ENCODE measurements around the gene HIBADH.

DNA sequence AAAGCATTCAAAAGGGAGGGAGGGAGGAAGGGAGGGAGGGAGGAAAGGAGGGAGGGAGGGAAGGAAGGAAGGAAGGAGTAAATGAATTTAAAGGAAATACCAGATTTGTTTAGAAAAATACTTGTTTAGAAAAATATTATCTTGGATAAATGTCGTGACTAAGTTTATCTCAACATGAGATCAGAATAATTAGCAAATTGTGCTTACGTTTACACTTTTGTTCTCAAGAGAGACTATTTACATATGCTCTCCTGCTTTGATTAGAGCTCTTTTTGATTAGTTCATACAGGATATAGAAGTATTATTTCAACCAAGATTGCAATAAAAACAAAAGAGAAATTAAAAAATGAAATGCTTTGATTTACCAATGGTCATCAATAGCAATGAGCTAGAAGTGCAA lies 186.2 kb downstream of the HIBADH start:
- TF ChIP-seq CSDC2 (CRISPR knock-in tag; IDR thresholded peaks at IDR 0.05) (no peak), ZC3H10 (CRISPR knock-in tag; IDR thresholded peaks at IDR 0.05) (no peak), ZNF8 (CRISPR knock-in tag; IDR thresholded peaks at IDR 0.05) (no peak), BACH2 (CRISPR knock-in tag; IDR thresholded peaks at IDR 0.05; ENCODE audit: borderline replicate concordance) (no peak), ARNTL (CRISPR knock-in tag; IDR thresholded peaks at IDR 0.05; ENCODE audit: borderline replicate concordance, low read depth) (no peak), TCF4 (CRISPR knock-in tag; IDR thresholded peaks at IDR 0.05; ENCODE audit: borderline replicate concordance) (no peak), TOX (CRISPR knock-in tag; IDR thresholded peaks at IDR 0.05; ENCODE audit: borderline replicate concordance) (no peak), ZFP30 (CRISPR knock-in tag; IDR thresholded peaks at IDR 0.05) (no peak), SNAI2 (CRISPR knock-in tag; IDR thresholded peaks at IDR 0.05) (no peak), ZNF70 (CRISPR knock-in tag; IDR thresholded peaks at IDR 0.05) (no peak), GLIS3 (CRISPR knock-in tag; IDR thresholded peaks at IDR 0.05) (no peak)
- TF ChIP-seq, protein P1, sequence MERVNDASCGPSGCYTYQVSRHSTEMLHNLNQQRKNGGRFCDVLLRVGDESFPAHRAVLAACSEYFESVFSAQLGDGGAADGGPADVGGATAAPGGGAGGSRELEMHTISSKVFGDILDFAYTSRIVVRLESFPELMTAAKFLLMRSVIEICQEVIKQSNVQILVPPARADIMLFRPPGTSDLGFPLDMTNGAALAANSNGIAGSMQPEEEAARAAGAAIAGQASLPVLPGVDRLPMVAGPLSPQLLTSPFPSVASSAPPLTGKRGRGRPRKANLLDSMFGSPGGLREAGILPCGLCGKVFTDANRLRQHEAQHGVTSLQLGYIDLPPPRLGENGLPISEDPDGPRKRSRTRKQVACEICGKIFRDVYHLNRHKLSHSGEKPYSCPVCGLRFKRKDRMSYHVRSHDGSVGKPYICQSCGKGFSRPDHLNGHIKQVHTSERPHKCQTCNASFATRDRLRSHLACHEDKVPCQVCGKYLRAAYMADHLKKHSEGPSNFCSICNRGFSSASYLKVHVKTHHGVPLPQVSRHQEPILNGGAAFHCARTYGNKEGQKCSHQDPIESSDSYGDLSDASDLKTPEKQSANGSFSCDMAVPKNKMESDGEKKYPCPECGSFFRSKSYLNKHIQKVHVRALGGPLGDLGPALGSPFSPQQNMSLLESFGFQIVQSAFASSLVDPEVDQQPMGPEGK (CRISPR knock-in tag; IDR thresholded peaks at IDR 0.05; ENCODE audit: borderline replicate concordance): no peak
- TF ChIP-seq, protein P2, sequence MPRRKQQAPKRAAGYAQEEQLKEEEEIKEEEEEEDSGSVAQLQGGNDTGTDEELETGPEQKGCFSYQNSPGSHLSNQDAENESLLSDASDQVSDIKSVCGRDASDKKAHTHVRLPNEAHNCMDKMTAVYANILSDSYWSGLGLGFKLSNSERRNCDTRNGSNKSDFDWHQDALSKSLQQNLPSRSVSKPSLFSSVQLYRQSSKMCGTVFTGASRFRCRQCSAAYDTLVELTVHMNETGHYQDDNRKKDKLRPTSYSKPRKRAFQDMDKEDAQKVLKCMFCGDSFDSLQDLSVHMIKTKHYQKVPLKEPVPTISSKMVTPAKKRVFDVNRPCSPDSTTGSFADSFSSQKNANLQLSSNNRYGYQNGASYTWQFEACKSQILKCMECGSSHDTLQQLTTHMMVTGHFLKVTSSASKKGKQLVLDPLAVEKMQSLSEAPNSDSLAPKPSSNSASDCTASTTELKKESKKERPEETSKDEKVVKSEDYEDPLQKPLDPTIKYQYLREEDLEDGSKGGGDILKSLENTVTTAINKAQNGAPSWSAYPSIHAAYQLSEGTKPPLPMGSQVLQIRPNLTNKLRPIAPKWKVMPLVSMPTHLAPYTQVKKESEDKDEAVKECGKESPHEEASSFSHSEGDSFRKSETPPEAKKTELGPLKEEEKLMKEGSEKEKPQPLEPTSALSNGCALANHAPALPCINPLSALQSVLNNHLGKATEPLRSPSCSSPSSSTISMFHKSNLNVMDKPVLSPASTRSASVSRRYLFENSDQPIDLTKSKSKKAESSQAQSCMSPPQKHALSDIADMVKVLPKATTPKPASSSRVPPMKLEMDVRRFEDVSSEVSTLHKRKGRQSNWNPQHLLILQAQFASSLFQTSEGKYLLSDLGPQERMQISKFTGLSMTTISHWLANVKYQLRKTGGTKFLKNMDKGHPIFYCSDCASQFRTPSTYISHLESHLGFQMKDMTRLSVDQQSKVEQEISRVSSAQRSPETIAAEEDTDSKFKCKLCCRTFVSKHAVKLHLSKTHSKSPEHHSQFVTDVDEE (CRISPR knock-in tag; IDR thresholded peaks at IDR 0.05): no peak
- TF ChIP-seq, protein P3, sequence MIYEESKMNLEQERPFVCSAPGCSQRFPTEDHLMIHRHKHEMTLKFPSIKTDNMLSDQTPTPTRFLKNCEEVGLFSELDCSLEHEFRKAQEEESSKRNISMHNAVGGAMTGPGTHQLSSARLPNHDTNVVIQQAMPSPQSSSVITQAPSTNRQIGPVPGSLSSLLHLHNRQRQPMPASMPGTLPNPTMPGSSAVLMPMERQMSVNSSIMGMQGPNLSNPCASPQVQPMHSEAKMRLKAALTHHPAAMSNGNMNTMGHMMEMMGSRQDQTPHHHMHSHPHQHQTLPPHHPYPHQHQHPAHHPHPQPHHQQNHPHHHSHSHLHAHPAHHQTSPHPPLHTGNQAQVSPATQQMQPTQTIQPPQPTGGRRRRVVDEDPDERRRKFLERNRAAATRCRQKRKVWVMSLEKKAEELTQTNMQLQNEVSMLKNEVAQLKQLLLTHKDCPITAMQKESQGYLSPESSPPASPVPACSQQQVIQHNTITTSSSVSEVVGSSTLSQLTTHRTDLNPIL (CRISPR knock-in tag; IDR thresholded peaks at IDR 0.05; ENCODE audit: low read depth): no peak

Data from SK-N-SH treated with all-trans-retinoic acid at 6 μM for 48 hours (cell line).